ENCODE measurements around the gene ELAVL1. TPM values are rescaled to one million over a fixed set of nuclear protein-coding genes. Genes with fewer than 3 reads are reported as not detected.

The ELAVL1 gene
- total and polyA plus RNA-seq, 2 donors (not counting 1 experiment from before 2014, with no cell fraction given): 21.8 to 63.5 TPM

- no peaks in the 10 kb centered on the region for H3K27me3 Mint-ChIP-seq
- Histone ChIP-seq H3K9me3 (ENCODE audit: control extremely low read depth in 1 of 3, control insufficient read depth in 2 of 3, insufficient read depth in 1 of 3, low read length in 2 of 3) (no peaks in the 10 kb centered on the region), H3K27ac (ENCODE audit: low read length in 2 of 2) (no peak overlapping the region), H3K9ac (ENCODE audit: low read length) (no peak overlapping the region), H3K4me2 (replicated peaks; ENCODE audit: low read depth, low read length, poor library complexity, severe bottlenecking) (no peak overlapping the region), H3K4me1 (ENCODE audit: control insufficient read depth in 2 of 2, insufficient read depth in 2 of 2, low read length in 2 of 2) (no peaks in the 10 kb centered on the region), H4K20me1 (ENCODE audit: control insufficient read depth, insufficient read depth, low read length, poor library complexity, severe bottlenecking) (peaks cover 91% of the 10 kb centered on the region), H2AFZ (ENCODE audit: insufficient read depth, low read depth, low read length, poor library complexity, severe bottlenecking) (no peak overlapping the region), H3K36me3 (replicated peaks in 1 of 2; ENCODE audit: control extremely low read depth in 1 of 2, control insufficient read depth in 1 of 2, extremely low read depth in 1 of 2, insufficient read depth in 2 of 2, low read length in 1 of 2) (peaks cover 0 to 90% of the 10 kb centered on the region in 2 experiments), H3K27me3 (replicated peaks in 1 of 4; ENCODE audit: control extremely low read depth in 1 of 4, control insufficient read depth in 3 of 4, insufficient read depth in 4 of 4, low read length in 3 of 4) (no peaks in the 10 kb centered on the region), H3K79me2 (ENCODE audit: control insufficient read depth, insufficient read depth, low read length) (peaks cover 78% of the 10 kb centered on the region), H3K4me3 (ENCODE audit: control extremely low read depth in 1 of 5, extremely low read depth in 1 of 5, insufficient read depth in 1 of 5, low read depth in 2 of 5, low read length in 4 of 5) (no peak overlapping the region)
- ChIA-PET CTCF (no interaction called here), POLR2A (no interaction called here)
- H3K9me3 Mint-ChIP-seq (ENCODE audit: insufficient read depth): no peaks in the 10 kb centered on the region
- intact Hi-C loops (cut with micrococcal nuclease): no loop called here
- DNase-seq (no peak), ATAC-seq (ENCODE audit: low read depth) (no peak)
- H3K4me1 Mint-ChIP-seq: peaks cover 2% of the 10 kb centered on the region
- H3K4me3 Mint-ChIP-seq: no peak overlapping the region
- TF ChIP-seq EZH2 (IDR thresholded peaks at IDR 0.05; ENCODE audit: borderline replicate concordance, insufficient read depth, low read depth, low read length, poor library complexity, severe bottlenecking) (no peak), CTCF (IDR thresholded peaks at IDR 0.05) (no peak)
- H3K27ac Mint-ChIP-seq: no peak overlapping the region
- 90% methylated on average over 22 of the region's 23 CpGs for WGBS (ENCODE audit: insufficient coverage)
These were observed 18.9 kb downstream of the ELAVL1 start for GRCh38 chr19:7986321-7987113.

- intact Hi-C loops (cut with micrococcal nuclease): no loop called here
- Histone ChIP-seq H3K79me2 (ENCODE audit: control insufficient read depth, insufficient read depth, low read length) (peaks cover 74% of the 10 kb centered on the region), H3K9me3 (ENCODE audit: control extremely low read depth in 1 of 3, control insufficient read depth in 2 of 3, insufficient read depth in 1 of 3, low read length in 2 of 3) (no peaks in the 10 kb centered on the region), H2AFZ (ENCODE audit: insufficient read depth, low read depth, low read length, poor library complexity, severe bottlenecking) (no peak overlapping the region), H3K4me3 (ENCODE audit: control extremely low read depth in 1 of 5, extremely low read depth in 1 of 5, insufficient read depth in 1 of 5, low read depth in 2 of 5, low read length in 4 of 5) (no peak overlapping the region), H3K36me3 (replicated peaks in 1 of 2; ENCODE audit: control extremely low read depth in 1 of 2, control insufficient read depth in 1 of 2, extremely low read depth in 1 of 2, insufficient read depth in 2 of 2, low read length in 1 of 2) (peaks cover 0 to 85% of the 10 kb centered on the region in 2 experiments), H3K27me3 (replicated peaks in 1 of 4; ENCODE audit: control extremely low read depth in 1 of 4, control insufficient read depth in 3 of 4, insufficient read depth in 4 of 4, low read length in 3 of 4) (no peaks in the 10 kb centered on the region), H3K9ac (ENCODE audit: low read length) (no peak overlapping the region), H3K4me1 (ENCODE audit: control insufficient read depth in 2 of 2, insufficient read depth in 2 of 2, low read length in 2 of 2) (no peaks in the 10 kb centered on the region), H3K27ac (ENCODE audit: low read length in 2 of 2) (no peak overlapping the region), H4K20me1 (ENCODE audit: control insufficient read depth, insufficient read depth, low read length, poor library complexity, severe bottlenecking) (peaks cover 80% of the 10 kb centered on the region), H3K4me2 (replicated peaks; ENCODE audit: low read depth, low read length, poor library complexity, severe bottlenecking) (no peak overlapping the region)
- peaks cover 2% of the 10 kb centered on the region for H3K4me1 Mint-ChIP-seq
- no peak overlapping the region for H3K4me3 Mint-ChIP-seq
- H3K27ac Mint-ChIP-seq: no peak overlapping the region
- WGBS (ENCODE audit: insufficient coverage): 91% methylated on average over 7 of the region's 7 CpGs
- ATAC-seq (ENCODE audit: low read depth) (no peak), DNase-seq (no peak)
- POLR2A ChIA-PET: no interaction called here
- no peaks in the 10 kb centered on the region for H3K27me3 Mint-ChIP-seq
- H3K9me3 Mint-ChIP-seq (ENCODE audit: insufficient read depth): no peaks in the 10 kb centered on the region
- CTCF ChIA-PET: interaction anchor here (1.2 kb wide), 1 partner anchor 17 kb away, joined by 3 read pairs; no protein-coding TSS in a partner anchor
- no peak for TF ChIP-seq EZH2 (IDR thresholded peaks at IDR 0.05; ENCODE audit: borderline replicate concordance, insufficient read depth, low read depth, low read length, poor library complexity, severe bottlenecking)
- TF ChIP-seq CTCF (IDR thresholded peaks at IDR 0.05): no peak
These were observed 19.9 kb downstream of the ELAVL1 start for GRCh38 chr19:7985481-7985911.

Measured in B cell (primary cell).